Thoracic aorta (tissue), 2 donors: ENCODE results near the gene KLF15. TPM values are rescaled to one million over a fixed set of nuclear protein-coding genes. Genes with fewer than 3 reads are reported as not detected.

Experiments
- ATAC-seq: fragments of 150-250 bp; one replicate; pipeline ENCODE4 v1.8.0; 2017; ENCODE audit warnings: low read depth; ENCODE audit not compliant: insufficient number of reproducible peaks, low FRiP score
- DNase-seq: peaks from one replicate; pipeline ENCODE4 v3.0.0-alpha.2; 2020; ENCODE audit warnings: low spot score
- H3K27ac ChIP-seq, 2 donors: fragments of 200-600 bp; sonication (generic); 1 replicate in 1 of 2; 2 replicates in 1 of 2; pipeline ENCODE4 v1.5.1; 2016; ENCODE audit warnings: mild to moderate bottlenecking in 2 of 2, moderate library complexity in 2 of 2
- H3K27me3 ChIP-seq: fragments of 200-600 bp; sonication (generic); replicated peaks from 2 replicates; pipeline ENCODE4 v1.6.0; 2016; ENCODE audit warnings: mild to moderate bottlenecking; ENCODE audit not compliant: insufficient read depth
- H3K36me3 ChIP-seq: fragments of 200-600 bp; sonication (generic); one replicate; pipeline ENCODE4 v1.5.1; 2016
- H3K4me1 ChIP-seq, 2 donors: fragments of 200-600 bp; sonication (generic); 1 replicate in 1 of 2; 2 replicates in 1 of 2; pipeline versions ENCODE4 v1.5.1 to v1.6.0; 2016; ENCODE audit warnings: low read depth in 2 of 2, mild to moderate bottlenecking in 1 of 2; ENCODE audit not compliant: control insufficient read depth in 1 of 2
- H3K4me3 ChIP-seq: fragments of 200-600 bp; sonication (generic); 2 replicates; pipeline ENCODE4 v1.5.1; 2016; ENCODE audit warnings: mild to moderate bottlenecking
- H3K9me3 ChIP-seq: fragments of 200-600 bp; sonication (generic); 2 replicates; pipeline ENCODE4 v1.5.1; 2016
- CTCF ChIP-seq: fragments of 200-600 bp; sonication (generic); IDR thresholded peaks from one replicate; pipeline ENCODE4 v1.5.1; 2019; ENCODE audit warnings: antibody characterized with exemption
- total RNA-seq, 2 donors: library from RNA; depleted of rRNA; stranded (reverse); fragments of >200 nt; gene quantifications; one replicate each; pipeline versions ENCODE4 v1.1.0 to v1.2.3, GENCODE V29; 2016

KLF15 gene
- total RNA-seq, 2 donors from 2014 or later: 55.7 to 90.2 TPM

DNA sequence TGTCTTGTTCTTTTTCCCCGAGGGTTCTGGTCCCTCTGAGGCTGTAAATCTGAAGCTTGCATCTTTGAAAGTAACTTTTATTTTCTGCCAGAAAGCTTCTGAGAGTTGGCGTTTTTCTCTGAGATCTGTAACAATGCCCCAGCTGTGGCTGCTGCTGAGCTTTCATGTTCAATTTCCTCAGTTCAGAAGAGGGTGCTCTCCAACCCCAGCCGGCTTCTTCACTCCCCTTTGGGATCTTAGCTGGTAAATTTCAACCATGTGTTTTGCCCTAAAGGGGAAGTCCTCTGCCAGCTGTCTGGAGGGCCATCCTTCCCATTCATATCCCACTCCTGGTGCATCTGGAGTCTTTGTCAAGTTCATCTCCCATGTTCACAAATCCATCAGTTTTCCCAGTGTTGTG is 19.2 kb upstream of the KLF15 start:
- Histone ChIP-seq H3K9me3 (no peaks in the 10 kb centered on the region), H3K4me3 (no peak overlapping the region), H3K36me3 (no peaks in the 10 kb centered on the region), H3K27me3 (no peaks in the 10 kb centered on the region), H3K4me1 (no peaks in the 10 kb centered on the region), H3K27ac (no peak overlapping the region)
- ATAC-seq (no peak), DNase-seq (no peak)
- TF ChIP-seq CTCF: no peak

DNA sequence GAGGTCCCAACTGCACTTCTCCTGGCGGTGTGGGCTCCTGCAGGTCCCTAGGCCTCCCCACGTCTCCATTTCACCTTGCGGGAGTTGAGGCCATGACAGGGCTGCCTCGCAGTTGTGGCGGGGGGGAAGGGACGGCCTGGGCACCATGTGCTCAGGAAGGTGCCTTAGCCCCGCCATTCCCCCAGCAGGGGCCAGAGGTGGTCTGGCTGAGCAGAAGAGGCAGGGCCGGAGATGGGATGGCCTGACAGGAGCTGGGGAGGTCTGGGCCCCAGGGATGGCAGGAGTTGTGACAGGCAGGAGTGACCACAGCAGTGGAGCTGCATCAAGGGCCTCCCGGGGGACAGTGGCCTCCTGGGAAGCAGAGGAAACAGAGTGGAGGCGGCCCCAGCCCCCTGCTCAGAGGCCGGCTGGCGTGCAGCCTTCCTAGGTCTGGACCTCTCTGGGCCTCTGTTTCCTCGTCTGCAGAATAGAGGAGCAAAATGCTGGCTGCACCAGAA is 18.7 kb upstream of the KLF15 start:
- no peak overlapping the region for H3K4me3 ChIP-seq
- no peak overlapping the region for H3K27ac ChIP-seq
- ATAC-seq: no peak
- H3K9me3 ChIP-seq: no peaks in the 10 kb centered on the region
- H3K27me3 ChIP-seq: no peaks in the 10 kb centered on the region
- TF ChIP-seq CTCF: no peak
- no peaks in the 10 kb centered on the region for H3K4me1 ChIP-seq
- no peaks in the 10 kb centered on the region for H3K36me3 ChIP-seq
- DNase-seq: no peak

DNA sequence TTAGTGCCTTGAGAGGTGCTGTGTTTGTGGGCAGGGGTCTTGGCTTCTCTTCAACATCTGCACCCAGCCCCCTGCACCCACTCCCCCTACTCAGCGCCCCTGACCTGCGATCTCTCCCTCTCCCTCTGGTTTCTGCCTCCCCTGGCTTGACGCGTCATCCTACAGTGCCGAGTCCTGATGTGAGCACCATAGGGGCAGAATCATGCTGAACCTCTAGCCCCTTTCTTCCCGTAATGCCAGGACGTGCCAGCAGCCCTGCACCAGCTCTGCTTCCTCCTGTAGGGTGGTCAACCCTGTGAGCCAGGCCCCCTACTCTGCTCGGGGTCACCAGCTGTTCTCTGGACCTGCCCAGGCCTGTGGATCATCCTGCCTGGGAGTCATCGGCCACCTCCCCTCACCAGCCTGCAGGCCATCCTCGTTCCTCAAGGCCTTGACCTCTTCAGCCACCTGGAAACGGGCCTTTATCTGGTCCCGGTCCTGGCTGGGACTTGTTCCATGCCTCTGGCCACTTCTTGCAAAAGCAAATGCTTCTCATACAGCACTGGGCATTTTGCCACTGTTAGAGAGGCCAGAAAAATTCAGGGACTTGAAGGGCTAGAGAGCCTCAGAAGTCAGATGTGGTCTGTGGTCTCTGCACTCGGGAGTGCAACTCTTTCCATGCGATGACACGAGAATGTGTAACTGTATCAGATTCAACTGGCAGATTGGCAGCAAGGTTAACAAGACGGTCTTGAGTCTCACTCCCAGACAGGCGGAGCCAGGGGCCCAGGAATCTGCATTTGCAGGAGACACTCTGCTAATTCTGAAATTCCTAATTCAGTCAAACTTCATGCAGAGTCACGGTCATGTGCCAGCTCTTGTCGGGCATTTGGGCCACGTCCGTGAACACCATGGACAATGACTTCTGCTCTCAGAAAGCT is 16.7 kb upstream of the KLF15 start:
- H3K9me3 ChIP-seq: no peaks in the 10 kb centered on the region
- ATAC-seq: no peak
- no peaks in the 10 kb centered on the region for H3K27me3 ChIP-seq
- no peak overlapping the region for H3K27ac ChIP-seq
- no peaks in the 10 kb centered on the region for H3K4me1 ChIP-seq
- no peak for DNase-seq
- H3K4me3 ChIP-seq: no peak overlapping the region
- H3K36me3 ChIP-seq: no peaks in the 10 kb centered on the region
- no peak for TF ChIP-seq CTCF

DNA sequence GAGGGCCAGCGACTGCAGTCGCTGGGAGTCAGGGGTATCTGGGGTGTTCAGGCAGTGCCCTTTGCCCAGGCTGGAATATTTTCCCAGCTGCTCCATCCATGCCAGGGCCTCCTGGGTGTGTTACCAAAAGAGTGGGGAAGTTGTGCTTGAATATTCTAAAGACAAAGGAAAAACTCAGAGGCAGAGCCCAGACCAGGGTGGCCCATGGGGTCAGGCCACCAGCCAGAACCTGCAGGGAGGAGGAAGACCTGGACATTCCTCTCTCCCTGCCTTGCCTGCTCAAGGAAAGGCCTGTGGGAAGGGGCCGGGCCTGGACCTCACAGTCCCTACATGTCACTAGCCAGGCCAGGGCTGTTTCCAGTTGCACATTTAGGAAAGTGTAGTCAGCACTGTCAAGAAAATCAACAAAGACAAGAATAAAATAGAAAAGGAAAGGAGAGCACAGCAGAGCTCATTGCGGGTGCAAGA is 16.0 kb upstream of the KLF15 start:
- ATAC-seq (no peak), DNase-seq (no peak)
- Histone ChIP-seq H3K36me3 (no peaks in the 10 kb centered on the region), H3K9me3 (no peaks in the 10 kb centered on the region), H3K27ac (no peak overlapping the region), H3K4me3 (no peak overlapping the region), H3K4me1 (no peaks in the 10 kb centered on the region), H3K27me3 (no peaks in the 10 kb centered on the region)
- no peak for TF ChIP-seq CTCF

DNA sequence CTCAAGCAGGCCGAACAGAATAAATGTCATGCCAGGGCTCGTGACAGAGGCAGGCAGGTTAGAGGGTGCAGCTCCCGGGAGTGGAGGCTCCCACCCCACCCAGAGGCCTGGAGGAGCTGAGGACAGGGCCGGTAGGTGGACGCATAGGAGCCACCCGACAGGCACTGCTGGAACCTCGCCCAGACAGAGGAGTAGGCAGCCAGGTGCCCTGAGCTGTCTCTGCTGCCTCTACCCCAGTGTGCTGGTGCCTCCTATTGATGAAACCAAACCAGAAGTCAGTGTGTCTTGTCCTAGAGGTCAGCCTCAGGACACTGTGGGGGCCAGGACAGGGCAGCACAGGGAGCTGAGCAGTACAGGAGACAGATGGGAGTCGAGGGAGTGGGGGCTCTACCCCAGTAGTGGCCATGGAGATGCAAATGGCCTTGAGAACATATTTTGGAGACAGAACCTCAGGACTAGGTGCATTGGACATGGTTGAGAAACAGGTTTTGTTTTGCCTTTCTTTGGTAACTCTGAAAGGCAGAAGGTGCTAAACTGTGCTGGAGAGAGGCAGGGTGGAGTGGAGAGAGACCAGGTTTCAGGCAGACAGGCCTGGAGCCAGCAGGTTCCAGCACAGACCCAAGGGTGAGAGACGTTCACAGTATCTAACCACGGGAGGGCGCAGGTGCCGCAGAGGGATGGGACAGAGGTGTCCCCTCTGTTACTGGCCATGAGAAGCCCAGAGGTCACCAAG is 15.4 kb upstream of the KLF15 start:
- no peaks in the 10 kb centered on the region for H3K36me3 ChIP-seq
- no peaks in the 10 kb centered on the region for H3K27me3 ChIP-seq
- H3K4me3 ChIP-seq: no peak overlapping the region
- no peak overlapping the region for H3K27ac ChIP-seq
- H3K4me1 ChIP-seq: no peaks in the 10 kb centered on the region
- DNase-seq (no peak), ATAC-seq (no peak)
- TF ChIP-seq CTCF: no peak
- H3K9me3 ChIP-seq: no peaks in the 10 kb centered on the region
